H9 (cell line): Measurements from ENCODE around the gene ASCC1. TPM values are rescaled to one million over a fixed set of nuclear protein-coding genes. Genes with fewer than 3 reads are reported as not detected.
"Not testable (repeated sequence)": the region's sequence is repeated elsewhere in the genome, so short reads cannot be mapped to it uniquely, and the experiment has no call there.

Experiments
- DNase-seq: peaks from one replicate; pipeline ENCODE4 v3.0.0-alpha.2; 2017
- H2AFZ ChIP-seq: one replicate; pipeline ENCODE4 v1.6.1; 2013; ENCODE audit warnings: mild to moderate bottlenecking, low read length, control low read depth, moderate library complexity
- H2AK5ac ChIP-seq: 2 replicates; pipeline ENCODE4 v1.6.1; 2013; ENCODE audit warnings: low read length, control low read depth, mixed read lengths; ENCODE audit not compliant: insufficient read length
- H2BK120ac ChIP-seq: one replicate; pipeline ENCODE4 v1.6.1; 2013; ENCODE audit warnings: low read depth, mild to moderate bottlenecking, low read length, control low read depth, inconsistent platforms; ENCODE audit not compliant: poor library complexity, severe bottlenecking
- H2BK12ac ChIP-seq: 2 replicates; pipeline ENCODE4 v1.6.1; 2013; ENCODE audit warnings: low read length, control low read depth, mixed read lengths, low read depth; ENCODE audit not compliant: insufficient read length
- H2BK15ac ChIP-seq: 2 replicates; pipeline ENCODE4 v1.6.1; 2013; ENCODE audit warnings: low read depth, low read length, control low read depth
- H2BK20ac ChIP-seq: one replicate; pipeline ENCODE4 v1.6.1; 2013; ENCODE audit warnings: low read depth, mild to moderate bottlenecking, low read length, control low read depth, inconsistent platforms; ENCODE audit not compliant: poor library complexity, severe bottlenecking
- H2BK5ac ChIP-seq: 2 replicates; pipeline ENCODE4 v1.6.1; 2013; ENCODE audit warnings: low read length, control low read depth, mixed read lengths; ENCODE audit not compliant: insufficient read length
- H3K14ac ChIP-seq: 2 replicates; pipeline ENCODE4 v1.6.1; 2013; ENCODE audit warnings: low read length, control low read depth; ENCODE audit not compliant: insufficient read depth
- H3K18ac ChIP-seq: 2 replicates; pipeline ENCODE4 v1.6.1; 2013; ENCODE audit warnings: low read depth, mild to moderate bottlenecking, mixed read lengths, low read length, control low read depth; ENCODE audit not compliant: insufficient read length
- H3K23ac ChIP-seq: 2 replicates; pipeline ENCODE4 v1.6.1; 2013; ENCODE audit warnings: low read length, control low read depth, mixed read lengths, low read depth; ENCODE audit not compliant: insufficient read length
- H3K23me2 ChIP-seq: 2 replicates; pipeline ENCODE4 v1.6.1; 2013; ENCODE audit warnings: low read depth, mild to moderate bottlenecking, mixed read lengths, low read length, control low read depth; ENCODE audit not compliant: insufficient read length, poor library complexity, severe bottlenecking
- H3K27ac ChIP-seq: 2 replicates; pipeline ENCODE4 v1.5.1; 2013; ENCODE audit warnings: low read length, control low read depth, mixed read lengths, low read depth; ENCODE audit not compliant: insufficient read length
- H3K27me3 ChIP-seq: 2 replicates; pipeline ENCODE4 v1.6.1; 2013; ENCODE audit warnings: low read length, control low read depth, inconsistent platforms; ENCODE audit not compliant: insufficient read depth
- H3K4ac ChIP-seq: 2 replicates; pipeline ENCODE4 v1.6.1; 2013; ENCODE audit warnings: low read depth, mild to moderate bottlenecking, control low read depth, inconsistent platforms, low read length, moderate library complexity
- H3K4me1 ChIP-seq: 2 replicates; pipeline ENCODE4 v1.6.1; 2013; ENCODE audit warnings: low read length, control low read depth, inconsistent platforms; ENCODE audit not compliant: insufficient read depth
- H3K4me2 ChIP-seq: 2 replicates; pipeline ENCODE4 v1.6.1; 2013; ENCODE audit warnings: low read length, control low read depth, mixed read lengths; ENCODE audit not compliant: insufficient read length, insufficient read depth
- H3K56ac ChIP-seq: 2 replicates; pipeline ENCODE4 v1.6.1; 2013; ENCODE audit warnings: low read depth, mild to moderate bottlenecking, mixed read lengths, low read length, control low read depth; ENCODE audit not compliant: insufficient read length
- H3K79me1 ChIP-seq: 2 replicates; pipeline ENCODE4 v1.6.1; 2013; ENCODE audit warnings: low read depth, mild to moderate bottlenecking, moderate library complexity, low read length, control low read depth, inconsistent platforms; ENCODE audit not compliant: insufficient read depth, poor library complexity, severe bottlenecking
- H3K79me2 ChIP-seq: 2 replicates; pipeline ENCODE4 v1.6.1; 2013; ENCODE audit warnings: low read length, control low read depth, inconsistent platforms; ENCODE audit not compliant: insufficient read depth
- H3K9ac ChIP-seq: 2 replicates; pipeline ENCODE4 v1.6.1; 2013; ENCODE audit warnings: low read length, control low read depth, mixed read lengths; ENCODE audit not compliant: insufficient read length; ENCODE audit errors: extremely low read depth
- H3K9me3 ChIP-seq: one replicate; pipeline ENCODE4 v1.6.1; 2013; ENCODE audit warnings: low read depth, low read length, inconsistent platforms; ENCODE audit not compliant: control insufficient read depth
- H3T11ph ChIP-seq: one replicate; pipeline ENCODE4 v1.6.1; 2013; ENCODE audit warnings: mild to moderate bottlenecking, low read length, control low read depth, inconsistent platforms
- H4K20me1 ChIP-seq: one replicate; pipeline ENCODE4 v1.6.1; 2013; ENCODE audit not compliant: control insufficient read depth, insufficient read length, insufficient read depth
- H4K5ac ChIP-seq: 2 replicates; pipeline ENCODE4 v1.6.1; 2013; ENCODE audit warnings: low read depth, mild to moderate bottlenecking, mixed read lengths, low read length, control low read depth; ENCODE audit not compliant: insufficient read length
- H4K8ac ChIP-seq: replicated peaks from 2 replicates; pipeline ENCODE4 v1.6.1; 2013; ENCODE audit warnings: low read length, control low read depth, mixed read lengths, low read depth; ENCODE audit not compliant: insufficient read length
- H4K91ac ChIP-seq: 2 replicates; pipeline ENCODE4 v1.6.1; 2013; ENCODE audit warnings: low read depth, mild to moderate bottlenecking, moderate library complexity, mixed read lengths, low read length, control low read depth; ENCODE audit not compliant: insufficient read length
- H3K27ac Mint-ChIP-seq, 3 experiments: 2 replicates in 2 of 3; 3 replicates in 1 of 3; pipeline ENCODE4 v1.8.0; 2020 to 2021; ENCODE audit warnings: mixed read lengths in 3 of 3, mild to moderate bottlenecking in 1 of 3, moderate library complexity in 1 of 3
- H3K27me3 Mint-ChIP-seq: 2 replicates; pipeline ENCODE4 v1.8.0; 2021; ENCODE audit warnings: low read depth, mild to moderate bottlenecking, moderate library complexity, mixed read lengths
- H3K36me3 Mint-ChIP-seq, 3 experiments: 2 replicates in 2 of 3; 3 replicates in 1 of 3; pipeline ENCODE4 v1.8.0; 2020 to 2021; ENCODE audit warnings: low read depth in 3 of 3, mixed read lengths in 3 of 3; ENCODE audit not compliant: insufficient read depth in 1 of 3
- H3K4me1 Mint-ChIP-seq, 2 experiments: 2 replicates each; pipeline ENCODE4 v1.8.0; 2020; ENCODE audit warnings: mixed read lengths in 2 of 2
- H3K4me3 Mint-ChIP-seq, 2 experiments: 2 replicates in 1 of 2; 3 replicates in 1 of 2; pipeline ENCODE4 v1.8.0; 2020 to 2021; ENCODE audit warnings: mild to moderate bottlenecking in 2 of 2, mixed read lengths in 2 of 2, moderate library complexity in 1 of 2
- H3K9me3 Mint-ChIP-seq, 2 experiments: 2 replicates in 1 of 2; 3 replicates in 1 of 2; pipeline ENCODE4 v1.8.0; 2020; ENCODE audit warnings: mild to moderate bottlenecking in 2 of 2, mixed read lengths in 2 of 2, moderate library complexity in 1 of 2
- WGBS: extraction: QIAGEN DNeasy Blood & Tissue Kit; methylation state at CpG from one replicate; pipeline ENCODE4 v1.1.7; 2013; ENCODE audit warnings: missing lambda C conversion rate, low lambda C conversion rate, mixed read lengths; ENCODE audit not compliant: insufficient read length; ENCODE audit errors: extremely low coverage; 5-methylcytosine and 5-hydroxymethylcytosine counted together
- total RNA-seq: library from RNA; stranded (reverse); gene quantifications from 2 replicates; pipeline ENCODE4 v1.2.1, GENCODE V29; 2021

The ASCC1 gene
- total RNA-seq, 1 experiment from 2014 or later = 41.2 TPM

GRCh38 chr10:72147324-72147584, 68.8 kb downstream of the ASCC1 start:
- H3K4me2 ChIP-seq, H2BK12ac ChIP-seq, H3T11ph ChIP-seq, H2AFZ ChIP-seq, H3K23ac ChIP-seq, H3K9me3 Mint-ChIP-seq, H3K36me3 Mint-ChIP-seq, H3K79me1 ChIP-seq, H3K9ac ChIP-seq, H2BK20ac ChIP-seq, H3K79me2 ChIP-seq, H3K14ac ChIP-seq, H3K27ac Mint-ChIP-seq, H4K20me1 ChIP-seq, H3K27me3 Mint-ChIP-seq, H2AK5ac ChIP-seq, H3K56ac ChIP-seq, DNase-seq, H4K8ac ChIP-seq, H3K4me3 Mint-ChIP-seq, H3K27ac ChIP-seq, H2BK15ac ChIP-seq, H3K27me3 ChIP-seq, H3K4me1 ChIP-seq, H2BK5ac ChIP-seq, H3K23me2 ChIP-seq, H3K9me3 ChIP-seq, H3K18ac ChIP-seq, H2BK120ac ChIP-seq, H3K4ac ChIP-seq, H4K5ac ChIP-seq, H4K91ac ChIP-seq: not testable (repeated sequence)
- WGBS = no CpG with 5 or more reads among the region's 4 CpGs
- peaks cover 16 to 17% of the 10 kb centered on the region in 2 experiments for H3K4me1 Mint-ChIP-seq
